Activated T-helper 1 cell treated with anti-CD3 and anti-CD28 coated beads, Interleukin-2, amount 50 U/mL, for 16 hours (primary cell): ENCODE data around the gene DHX16.

Experiments used
- DNase-seq, 2 donors: peaks; one replicate each; pipeline ENCODE4 v3.0.0-alpha.2; 2020; ENCODE audit warnings: low read depth in 1 of 2, low spot score in 1 of 2

Gene DHX16

GRCh38 chr6:30610065-30610464 is 62.7 kb downstream of the DHX16 start:
- DNase-seq, result no peak

GRCh38 chr6:30603961-30604360 is 68.8 kb downstream of the DHX16 start:
- no peak for DNase-seq
